Heart right ventricle (tissue), 16 donors: ENCODE data around the gene FASN. TPM values are rescaled to one million over a fixed set of nuclear protein-coding genes. Genes with fewer than 3 reads are reported as not detected.

Source experiments
- ATAC-seq, 8 donors: fragments of 200-7000 bp; cut with Tn5 transposase; one replicate each; pipeline ENCODE4 v1.9.1; 2020; ENCODE audit warnings: mild to moderate bottlenecking in 8 of 8, moderate library complexity in 8 of 8, moderate number of reproducible peaks in 1 of 8
- DNase-seq, 2 donors: peaks; one replicate each; pipeline ENCODE4 v3.0.0-alpha.2; 2020
- H3K27ac ChIP-seq, 10 donors: fragments of 200-600 bp; sonication (generic) in 2 of 10; one replicate each; pipeline versions ENCODE4 v1.5.0 to v1.8.0; 2020 to 2022; ENCODE audit warnings: mild to moderate bottlenecking in 3 of 10
- H3K27me3 ChIP-seq, 7 donors: fragments of 200-600 bp; one replicate each; pipeline ENCODE4 v1.8.0; 2021 to 2022; ENCODE audit warnings: mild to moderate bottlenecking in 2 of 7
- H3K36me3 ChIP-seq, 9 donors: fragments of 200-600 bp; sonication (generic) in 1 of 9; one replicate each; pipeline versions ENCODE4 v1.5.0 to v1.8.0; 2020 to 2022; ENCODE audit warnings: mild to moderate bottlenecking in 2 of 9
- H3K4me1 ChIP-seq, 9 donors: fragments of 200-600 bp; sonication (generic) in 1 of 9; one replicate each; pipeline versions ENCODE4 v1.5.0 to v1.8.0; 2020 to 2022; ENCODE audit warnings: mild to moderate bottlenecking in 4 of 9
- H3K4me3 ChIP-seq, 10 donors: fragments of 200-600 bp; sonication (generic) in 2 of 10; one replicate each; pipeline versions ENCODE4 v1.5.0 to v1.8.0; 2020 to 2022; ENCODE audit warnings: mild to moderate bottlenecking in 7 of 10, moderate library complexity in 2 of 10
- H3K9me3 ChIP-seq, 11 donors: fragments of 200-600 bp in 10 of 11; sonication (generic) in 2 of 11; one replicate each; pipeline versions ENCODE4 v1.5.0 to v1.8.0; 2013 to 2022; ENCODE audit warnings: mild to moderate bottlenecking in 2 of 11, control low read depth in 1 of 11, moderate library complexity in 1 of 11
- CTCF ChIP-seq, 9 donors: fragments of 200-600 bp; sonication (generic) in 2 of 9; IDR thresholded peaks; one replicate each; pipeline versions ENCODE4 v1.5.0 to v1.8.0; 2021 to 2022; ENCODE audit warnings: antibody characterized with exemption in 9 of 9, mild to moderate bottlenecking in 5 of 9, moderate library complexity in 1 of 9
- WGBS, 2 donors: extraction: QIAGEN DNeasy Blood & Tissue Kit; methylation state at CpG; one replicate each; pipeline ENCODE4 v1.1.7; 2013; ENCODE audit warnings: inconsistent platforms in 1 of 2; 5-methylcytosine and 5-hydroxymethylcytosine counted together
- intact Hi-C, 10 donors: fragments of 100-400 bp; cut with DNase I; formaldehyde crosslinking; loops; one replicate each; pipeline versions ENCODE4 v1.11.1 to v1.14.2; 2022
- polyA plus RNA-seq, 2 donors: library from polyadenylated mRNA; stranded (reverse); fragments of 200-250 nt; gene quantifications; one replicate each; pipeline ENCODE4 v1.2.3, GENCODE V29; 2013
- total RNA-seq, 10 donors: library from RNA; stranded (reverse); fragmentation: NEBNext Ultra II Directional in 3 of 10; extraction: Animal tissue kit (Norgen Biotek cat#: 25700) in 3 of 10; gene quantifications; one replicate each; pipeline versions ENCODE4 v1.2.1 to v1.2.4, GENCODE V29; 2021 to 2023
- donor health status: Arrhythmogenic right ventricular cardiomyopathy.
- donor health status: ischemic (EF 13 %, LVEDD 7.1; RV severe dilation, severe dysfunction).
- donor health status: healthy with polysubstance abuse.
- donor health status: DM: no; HTN: yes; CAD: no.
- donor health status: DM: no; HTN: no; CAD: no.
- donor health status: ischemic (EF 25% LVEDD 6.9; RV normal size, moderate dysfunction).
- donor health status: ischemic (EF 25% LVEDD 5.7; RV mildly dilated, moderate dysfunction).
- donor health status: healthy.
- donor health status: DM: yes; HTN: yes; CAD: no.
- donor health status: Ischemic cardiomyopathy.
- donor health status: ischemic (EF 35%, LVEDD 5.7; RV mildly dilated, moderate dysfunction).
- donor health status: nonischemic (EF 11% LVEDD 7.7; RV severe dilation, severe dysfunction).
- donor health status: DM: yes; HTN: yes; CAD: no.
- donor health status: PGD.
- donor health status: ischemic (EF 29% LVEDD 5.4; RV normal size, mild dysfunction).
- donor health status: nonischemic (EF 23%, LVEDD 6.1; RV moderate dilation, normal function).

FASN gene
- total and polyA plus RNA-seq, 12 donors: 9.0 to 62.4 (median 20.4) TPM

GRCh38 chr17:82091264-82092066, 6.6 kb downstream of the FASN start:
- peaks cover 5 to 99% (median 66%) of the 10 kb centered on the region in 9 donors for H3K36me3 ChIP-seq
- ATAC-seq: no peak
- no peak for TF ChIP-seq CTCF (IDR thresholded peaks at IDR 0.05)
- H3K4me1 ChIP-seq: peaks cover under 1 to 6% (median 3%) of the 10 kb centered on the region in 9 donors
- no peak overlapping the region for H3K4me3 ChIP-seq
- no peaks in the 10 kb centered on the region for H3K9me3 ChIP-seq
- no peak overlapping the region for H3K27ac ChIP-seq
- 95 to 97% methylated on average over 37 of the region's 37 CpGs for WGBS, 2 donors
- intact Hi-C loops: no loop called here
- peak in 1 of 2 donors; percentile 8 for DNase-seq
- H3K27me3 ChIP-seq: no peaks in the 10 kb centered on the region

- intact Hi-C loops: no loop called here
- TF ChIP-seq CTCF (IDR thresholded peaks at IDR 0.05): no peak
- 94 to 97% methylated on average over 29 of the region's 29 CpGs for WGBS, 2 donors
- Histone ChIP-seq H3K4me3 (no peak overlapping the region), H3K27me3 (no peaks in the 10 kb centered on the region), H3K27ac (no peak overlapping the region), H3K9me3 (no peaks in the 10 kb centered on the region), H3K36me3 (peaks cover 5 to 100% (median 73%) of the 10 kb centered on the region in 9 donors), H3K4me1 (no peaks in the 10 kb centered on the region)
- DNase-seq (no peak), ATAC-seq (no peak)
These were observed 7.3 kb downstream of the FASN start for GRCh38 chr17:82090549-82091263.

GRCh38 chr17:82089723-82090548, 8.1 kb downstream of the FASN start:
- no peak for DNase-seq
- Histone ChIP-seq H3K9me3 (no peaks in the 10 kb centered on the region), H3K36me3 (peaks cover 5 to 100% (median 72%) of the 10 kb centered on the region in 9 donors), H3K27me3 (no peaks in the 10 kb centered on the region), H3K4me3 (no peak overlapping the region), H3K27ac (no peak overlapping the region), H3K4me1 (no peaks in the 10 kb centered on the region)
- no peak for TF ChIP-seq CTCF (IDR thresholded peaks at IDR 0.05)
- intact Hi-C loops: no loop called here
- WGBS, 2 donors: 91 to 92% methylated on average over 29 of the region's 29 CpGs
- no peak for ATAC-seq
